ENCODE measurements around the gene LHX6. TPM values are rescaled to one million over a fixed set of nuclear protein-coding genes. Genes with fewer than 3 reads are reported as not detected.

Gene LHX6
- total RNA-seq, 4 donors from 2014 or later, result 0.68 to 12.7 (median 1.4) TPM; not detected in 1

GRCh38 chr9:122220673-122221182, 8.0 kb downstream of the LHX6 start:
- H3K27me3 ChIP-seq, result peaks cover 100% of the 10 kb centered on the region
- in situ Hi-C loops (cut with MboI; ENCODE audit: low pct_ligation_motif_present in 1 of 4, low pct_unique_long_range_greater_than_20kb in 1 of 4, low sequenced_read_pairs in 3 of 4), result no loop called here
- TF ChIP-seq CTCF (IDR thresholded peaks at IDR 0.05), result no peak
- TF ChIP-seq POLR2A (IDR thresholded peaks at IDR 0.05), result no peak
- no peak for TF ChIP-seq EP300 (IDR thresholded peaks at IDR 0.05; ENCODE audit: low read depth)
- TF ChIP-seq POLR2AphosphoS5 (IDR thresholded peaks at IDR 0.05), result no peak
- H3K4me3 ChIP-seq, result no peak overlapping the region
- intact Hi-C loops (cut with DNase I; ENCODE audit: low total_unique reads), result no loop called here
- WGBS, 2 donors (ENCODE audit: low coverage in 1 of 2), result 28 to 40% methylated on average over 8 to 18 of the region's 18 CpGs
- no peaks in the 10 kb centered on the region for H3K9me3 ChIP-seq
- DNase-seq, result no peak
- peaks cover 8 to 20% (median 14%) of the 10 kb centered on the region in 4 donors for H3K4me1 ChIP-seq
- H3K27ac ChIP-seq, result no peak overlapping the region
- H3K36me3 ChIP-seq, result no peaks in the 10 kb centered on the region

- Histone ChIP-seq H3K27me3 (peaks cover 100% of the 10 kb centered on the region), H3K4me1 (peaks cover 8 to 19% (median 13%) of the 10 kb centered on the region in 4 donors), H3K27ac (no peak overlapping the region), H3K4me3 (peak overlapping the region in 1 of 4 donors; percentile 34), H3K36me3 (no peaks in the 10 kb centered on the region), H3K9me3 (no peaks in the 10 kb centered on the region)
- DNase-seq, result no peak
- TF ChIP-seq POLR2AphosphoS5 (IDR thresholded peaks at IDR 0.05) (peak in 1 of 3 donors; percentile 45), CTCF (IDR thresholded peaks at IDR 0.05) (no peak)
- WGBS, 2 donors (ENCODE audit: low coverage in 1 of 2), result 16 to 48% methylated on average over 10 to 50 of the region's 57 CpGs
- in situ Hi-C loops (cut with MboI; ENCODE audit: low pct_ligation_motif_present in 1 of 4, low pct_unique_long_range_greater_than_20kb in 1 of 4, low sequenced_read_pairs in 3 of 4) (no loop called here), intact Hi-C loops (cut with DNase I; ENCODE audit: low total_unique reads) (no loop called here)
Observed at GRCh38 chr9:122219856-122220672, 8.7 kb downstream of the LHX6 start.

GRCh38 chr9:122218935-122219855, 9.6 kb downstream of the LHX6 start:
- in situ Hi-C loops (cut with MboI; ENCODE audit: low pct_ligation_motif_present in 1 of 4, low pct_unique_long_range_greater_than_20kb in 1 of 4, low sequenced_read_pairs in 3 of 4), result no loop called here
- H3K9me3 ChIP-seq, result no peaks in the 10 kb centered on the region
- no peaks in the 10 kb centered on the region for H3K36me3 ChIP-seq
- WGBS, 2 donors (ENCODE audit: low coverage in 1 of 2), result 4 to 5% methylated on average over 20 to 37 of the region's 59 CpGs
- no peak for DNase-seq
- no peak overlapping the region for H3K27ac ChIP-seq
- H3K4me3 ChIP-seq, result peak overlapping the region in 1 of 4 donors; percentile 34
- H3K27me3 ChIP-seq, result peaks cover 100% of the 10 kb centered on the region
- intact Hi-C loops (cut with DNase I; ENCODE audit: low total_unique reads), result no loop called here
- TF ChIP-seq CTCF (IDR thresholded peaks at IDR 0.05) (no peak), POLR2A (IDR thresholded peaks at IDR 0.05) (no peak), EP300 (IDR thresholded peaks at IDR 0.05; ENCODE audit: low read depth) (no peak), POLR2AphosphoS5 (IDR thresholded peaks at IDR 0.05) (no peak)
- peaks cover 9 to 22% (median 15%) of the 10 kb centered on the region in 4 donors for H3K4me1 ChIP-seq
